ENCODE data around the gene ABCB10.

Gene ABCB10

GRCh38 chr1:229536982-229537381, 21.5 kb downstream of the ABCB10 start:
- no peak for TF ChIP-seq CTCF (IDR thresholded peaks at IDR 0.05; ENCODE audit: low read depth, low read length)
- DNase-seq: no peak
- Histone ChIP-seq H3K4me3 (ENCODE audit: low read depth, low read length) (no peak overlapping the region), H3K36me3 (peaks cover 38% of the 10 kb centered on the region), H3K9me3 (no peaks in the 10 kb centered on the region), H3K27me3 (no peaks in the 10 kb centered on the region), H3K4me1 (no peaks in the 10 kb centered on the region)

DNA sequence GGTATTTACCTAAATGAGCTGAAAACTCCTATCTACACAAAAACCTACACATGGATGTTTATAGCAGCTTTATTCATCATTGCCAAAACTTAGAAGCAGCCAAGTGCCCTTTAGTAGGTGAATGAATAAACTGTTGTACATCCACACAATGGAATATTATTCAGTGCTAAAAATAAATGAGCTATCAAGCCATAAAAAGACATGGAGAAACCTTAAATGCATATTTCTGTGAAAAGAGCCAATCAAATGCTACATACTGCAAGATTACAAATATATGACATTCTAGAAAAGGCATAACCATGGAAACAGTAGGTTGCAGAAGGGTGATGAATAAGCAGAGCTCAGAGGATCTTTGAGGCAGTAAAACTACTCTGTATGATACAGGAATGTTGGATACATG, 23.3 kb downstream of the ABCB10 start:
- H3K36me3 ChIP-seq: peaks cover 42% of the 10 kb centered on the region

DNA sequence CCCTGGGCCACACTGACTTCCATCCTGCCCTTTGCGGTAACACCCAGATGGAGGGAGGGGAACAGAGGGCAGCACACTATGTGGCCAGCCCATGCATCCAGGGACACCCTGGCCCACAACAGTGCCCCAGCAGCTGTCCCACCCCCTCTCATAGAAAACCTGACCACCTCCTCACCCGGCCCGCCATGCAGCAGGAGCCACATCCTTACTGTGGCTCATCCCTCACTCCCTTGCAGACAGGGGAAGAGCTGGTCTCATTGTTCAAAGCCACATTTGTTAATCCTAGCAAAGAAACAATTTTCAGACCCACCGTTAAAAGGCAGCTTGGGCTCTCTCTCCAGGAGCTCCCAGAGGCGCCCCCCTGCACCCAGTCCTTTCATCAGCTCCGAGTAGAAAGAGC, 27.2 kb downstream of the ABCB10 start:
- Histone ChIP-seq H3K9me3 (no peaks in the 10 kb centered on the region), H3K4me3 (ENCODE audit: low read depth, low read length) (no peak overlapping the region), H3K27me3 (no peaks in the 10 kb centered on the region), H3K4me1 (no peaks in the 10 kb centered on the region), H3K36me3 (peaks cover 38% of the 10 kb centered on the region)
- TF ChIP-seq CTCF (IDR thresholded peaks at IDR 0.05; ENCODE audit: low read depth, low read length): no peak
- no peak for DNase-seq

More for the DNA sequence above, 23.3 kb downstream of the ABCB10 start:
- no peak for DNase-seq
- Histone ChIP-seq H3K27me3 (no peaks in the 10 kb centered on the region), H3K4me3 (ENCODE audit: low read depth, low read length) (no peak overlapping the region), H3K4me1 (no peaks in the 10 kb centered on the region), H3K9me3 (no peaks in the 10 kb centered on the region)
- no peak for TF ChIP-seq CTCF (IDR thresholded peaks at IDR 0.05; ENCODE audit: low read depth, low read length)

- no peak for DNase-seq
- Histone ChIP-seq H3K36me3 (peaks cover 42% of the 10 kb centered on the region), H3K9me3 (no peaks in the 10 kb centered on the region), H3K4me1 (no peaks in the 10 kb centered on the region), H3K27me3 (no peaks in the 10 kb centered on the region), H3K4me3 (ENCODE audit: low read depth, low read length) (no peak overlapping the region)
- no peak for TF ChIP-seq CTCF (IDR thresholded peaks at IDR 0.05; ENCODE audit: low read depth, low read length)
These were observed 28.9 kb downstream of the ABCB10 start for GRCh38 chr1:229529639-229530038.

DNA sequence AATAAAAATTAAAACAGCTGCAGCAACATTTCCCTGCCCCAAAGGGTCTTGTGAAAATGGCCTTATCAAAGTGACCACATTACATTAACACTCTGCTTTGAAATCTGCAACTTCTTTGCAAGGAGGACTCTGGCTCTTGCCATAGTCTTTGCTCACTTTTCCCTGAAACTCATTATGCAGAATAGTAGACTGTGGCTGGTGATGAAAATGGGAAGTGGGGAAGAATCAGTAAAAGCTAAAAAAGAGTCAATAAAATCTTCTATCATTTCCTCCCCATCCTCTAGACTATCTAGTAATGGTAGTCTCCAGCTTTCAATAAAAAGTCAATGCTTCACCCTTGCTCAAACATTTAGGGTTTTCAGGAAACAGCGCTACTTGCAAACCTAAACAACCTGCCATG, 31.8 kb downstream of the ABCB10 start:
- peaks cover 36% of the 10 kb centered on the region for H3K36me3 ChIP-seq
- H3K4me3 ChIP-seq (ENCODE audit: low read depth, low read length): no peak overlapping the region
- H3K4me1 ChIP-seq: no peaks in the 10 kb centered on the region
- H3K9me3 ChIP-seq: no peaks in the 10 kb centered on the region
- H3K27me3 ChIP-seq: no peaks in the 10 kb centered on the region
- DNase-seq: no peak
- no peak for TF ChIP-seq CTCF (IDR thresholded peaks at IDR 0.05; ENCODE audit: low read depth, low read length)

- Histone ChIP-seq H3K27me3 (no peaks in the 10 kb centered on the region), H3K4me3 (ENCODE audit: low read depth, low read length) (no peak overlapping the region), H3K4me1 (no peaks in the 10 kb centered on the region), H3K36me3 (peaks cover 23% of the 10 kb centered on the region), H3K9me3 (no peaks in the 10 kb centered on the region)
- no peak for DNase-seq
- TF ChIP-seq CTCF (IDR thresholded peaks at IDR 0.05; ENCODE audit: low read depth, low read length): no peak
These were observed 35.5 kb downstream of the ABCB10 start for GRCh38 chr1:229523052-229523451.

All from BE2C (cell line).